NCI-H2171 (cell line): Measurements from ENCODE around the gene MYO10.

ENCODE experiments used
- DNase-seq: peaks from one replicate; lab custom pipeline; 2025; lab: John Stamatoyannopoulos, UW

Gene MYO10

GRCh38 chr5:16916262-16916878, 19.7 kb downstream of the MYO10 start:
- no peak for DNase-seq

GRCh38 chr5:16914584-16914983, 21.5 kb downstream of the MYO10 start:
- no peak for DNase-seq

- no peak for DNase-seq
Observed at GRCh38 chr5:16914108-16914435, 22.0 kb downstream of the MYO10 start.

- DNase-seq: no peak
Observed at GRCh38 chr5:16913187-16914107, 22.6 kb downstream of the MYO10 start.

- no peak for DNase-seq
Observed at GRCh38 chr5:16912080-16912479, 24.0 kb downstream of the MYO10 start.

- DNase-seq: peak; percentile 12
Observed at GRCh38 chr5:16909464-16909863, 26.6 kb downstream of the MYO10 start.

- DNase-seq: no peak
Observed at GRCh38 chr5:16907270-16907669, 28.8 kb downstream of the MYO10 start.

- no peak for DNase-seq
Observed at GRCh38 chr5:16906255-16906654, 29.8 kb downstream of the MYO10 start.

GRCh38 chr5:16903480-16904300, 32.4 kb downstream of the MYO10 start:
- DNase-seq: no peak

- no peak for DNase-seq
Observed at GRCh38 chr5:16902846-16903245, 33.2 kb downstream of the MYO10 start.

GRCh38 chr5:16901021-16901644, 35.0 kb downstream of the MYO10 start:
- DNase-seq: no peak

- DNase-seq: no peak
Observed at GRCh38 chr5:16899171-16899570, 36.9 kb downstream of the MYO10 start.

- DNase-seq: no peak
Observed at GRCh38 chr5:16897800-16898199, 38.3 kb downstream of the MYO10 start.

- no peak for DNase-seq
Observed at GRCh38 chr5:16897284-16897704, 38.8 kb downstream of the MYO10 start.

GRCh38 chr5:16896767-16897166, 39.3 kb downstream of the MYO10 start:
- no peak for DNase-seq

- DNase-seq: peak; percentile 59
Observed at GRCh38 chr5:16894236-16895057, 41.6 kb downstream of the MYO10 start.

GRCh38 chr5:16891033-16891432, 45.1 kb downstream of the MYO10 start:
- no peak for DNase-seq

GRCh38 chr5:16889972-16890519, 46.0 kb downstream of the MYO10 start:
- DNase-seq: peak; percentile 10

- peak; percentile 11 for DNase-seq
Observed at GRCh38 chr5:16889203-16889971, 46.7 kb downstream of the MYO10 start.

GRCh38 chr5:16888694-16889124, 47.4 kb downstream of the MYO10 start:
- DNase-seq: no peak
